Neuronal stem cell (in vitro differentiated cells): ENCODE measurements around the gene MRPL12.

Source experiments
- DNase-seq: peaks from one replicate; pipeline ENCODE4 v3.0.0-alpha.2; 2013; ENCODE audit warnings: low spot score
- H2AFZ ChIP-seq: one replicate; pipeline ENCODE4 v1.6.1; 2013; ENCODE audit warnings: mild to moderate bottlenecking, low read length, inconsistent platforms
- H2AK5ac ChIP-seq: 2 replicates; pipeline ENCODE4 v1.6.1; 2013; ENCODE audit warnings: low read depth, mild to moderate bottlenecking, inconsistent platforms, low read length, moderate library complexity, mixed read lengths
- H2BK120ac ChIP-seq: 2 replicates; pipeline ENCODE4 v1.6.1; 2013; ENCODE audit warnings: low read depth, mild to moderate bottlenecking, inconsistent platforms, low read length, moderate library complexity, mixed read lengths
- H2BK12ac ChIP-seq: one replicate; pipeline ENCODE4 v1.6.1; 2013; ENCODE audit warnings: low read length, inconsistent platforms
- H2BK15ac ChIP-seq: 2 replicates; pipeline ENCODE4 v1.6.1; 2013; ENCODE audit warnings: mild to moderate bottlenecking, low read length, inconsistent platforms, mixed read lengths
- H2BK5ac ChIP-seq: one replicate; pipeline ENCODE4 v1.6.1; 2013; ENCODE audit warnings: inconsistent platforms, mild to moderate bottlenecking, low read length, moderate library complexity
- H3K14ac ChIP-seq: one replicate; pipeline ENCODE4 v1.6.1; 2013; ENCODE audit warnings: low read length, inconsistent platforms
- H3K18ac ChIP-seq: 2 replicates; pipeline ENCODE4 v1.6.1; 2013; ENCODE audit warnings: low read length, inconsistent platforms
- H3K23ac ChIP-seq: 2 replicates; pipeline ENCODE4 v1.6.1; 2013; ENCODE audit warnings: low read depth, mild to moderate bottlenecking, mixed read lengths, low read length, inconsistent platforms; ENCODE audit not compliant: poor library complexity
- H3K27ac ChIP-seq: replicated peaks from 3 replicates; pipeline ENCODE4 v1.5.1; 2013; ENCODE audit warnings: low read length, inconsistent platforms
- H3K27me3 ChIP-seq, 3 experiments: 2 replicates each; pipeline ENCODE4 v1.6.1; 2013; ENCODE audit warnings: low read length in 3 of 3, mild to moderate bottlenecking in 2 of 3, inconsistent platforms in 1 of 3, low read depth in 1 of 3, mixed read lengths in 1 of 3, moderate library complexity in 1 of 3; ENCODE audit not compliant: control insufficient read depth in 3 of 3, insufficient read depth in 3 of 3
- H3K36me3 ChIP-seq, 2 donors: replicated peaks in 1 of 2; 2 replicates each; pipeline ENCODE4 v1.6.1; 2013; ENCODE audit warnings: low read length in 2 of 2; ENCODE audit not compliant: control insufficient read depth in 2 of 2, insufficient read depth in 2 of 2
- H3K4ac ChIP-seq: 2 replicates; pipeline ENCODE4 v1.6.1; 2013; ENCODE audit warnings: inconsistent platforms, mild to moderate bottlenecking, low read length, moderate library complexity
- H3K4me1 ChIP-seq, 2 donors: 1 replicate in 1 of 2; 2 replicates in 1 of 2; pipeline ENCODE4 v1.6.1; 2013; ENCODE audit warnings: low read length in 2 of 2, low read depth in 1 of 2; ENCODE audit not compliant: control insufficient read depth in 2 of 2, insufficient read depth in 1 of 2
- H3K4me2 ChIP-seq: one replicate; pipeline ENCODE4 v1.6.1; 2013; ENCODE audit warnings: mild to moderate bottlenecking, low read length, inconsistent platforms; ENCODE audit not compliant: insufficient read depth, poor library complexity, severe bottlenecking
- H3K4me3 ChIP-seq, 2 donors: 2 replicates each; pipeline ENCODE4 v1.5.1; 2013; ENCODE audit warnings: low read length in 2 of 2, mild to moderate bottlenecking in 2 of 2, inconsistent platforms in 1 of 2, moderate library complexity in 1 of 2
- H3K79me1 ChIP-seq: one replicate; pipeline ENCODE4 v1.6.1; 2013; ENCODE audit warnings: low read depth, mild to moderate bottlenecking, inconsistent platforms, low read length, moderate library complexity
- H3K9ac ChIP-seq: one replicate; pipeline ENCODE4 v1.6.1; 2013; ENCODE audit warnings: mild to moderate bottlenecking, low read depth, low read length, inconsistent platforms; ENCODE audit not compliant: poor library complexity
- H3K9me3 ChIP-seq, 2 donors: replicated peaks in 1 of 2; 2 replicates each; pipeline versions ENCODE3 to v1.6.1; 2013; ENCODE audit warnings: low read length in 2 of 2, mild to moderate bottlenecking in 2 of 2, inconsistent platforms in 1 of 2, low read depth in 1 of 2, mixed read lengths in 1 of 2, moderate library complexity in 1 of 2; ENCODE audit not compliant: control insufficient read depth in 2 of 2, insufficient read depth in 1 of 2
- H4K8ac ChIP-seq: one replicate; pipeline ENCODE4 v1.6.1; 2013; ENCODE audit warnings: low read depth, mild to moderate bottlenecking, inconsistent platforms, low read length, moderate library complexity
- H4K91ac ChIP-seq: one replicate; pipeline ENCODE4 v1.6.1; 2013; ENCODE audit warnings: low read length, low read depth, mild to moderate bottlenecking, inconsistent platforms; ENCODE audit not compliant: poor library complexity
- WGBS, 2 donors: extraction: QIAGEN DNeasy Blood & Tissue Kit; methylation state at CpG; one replicate each; pipeline ENCODE4 v1.1.7; 2013; ENCODE audit warnings: missing lambda C conversion rate in 2 of 2, mixed read lengths in 1 of 2; ENCODE audit not compliant: insufficient read length in 2 of 2, insufficient replicate concordance in 1 of 2; ENCODE audit errors: extremely low coverage in 2 of 2; 5-methylcytosine and 5-hydroxymethylcytosine counted together

The MRPL12 gene

DNA sequence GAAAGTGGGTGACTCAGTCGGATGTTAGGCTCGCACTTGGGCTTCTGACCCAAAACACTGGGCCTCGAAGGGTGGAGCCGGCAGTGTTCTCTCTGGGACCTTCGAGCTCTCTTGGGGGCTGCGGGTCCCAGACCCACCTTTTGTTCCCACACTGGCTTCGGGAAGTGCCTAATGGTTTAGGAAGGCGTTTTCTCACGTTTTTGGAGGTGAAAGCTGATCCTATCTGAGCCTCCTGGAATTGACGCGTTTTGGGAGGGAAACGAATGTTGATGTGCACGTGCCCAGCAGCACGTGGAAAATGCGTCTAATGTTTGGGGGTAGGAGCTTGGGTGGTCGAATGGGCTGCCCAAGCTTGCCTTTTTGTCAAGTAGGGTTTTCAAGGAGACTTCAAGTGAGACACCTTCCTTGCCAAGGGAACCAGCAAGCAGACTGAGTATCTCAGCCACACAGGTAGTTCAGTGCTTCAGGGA is 18.7 kb upstream of the MRPL12 start:
- Histone ChIP-seq H3K4me3 (peak overlapping the region; percentile 84 to 94), H3K4ac (no peak overlapping the region), H2BK15ac (no peak overlapping the region), H2BK12ac (no peak overlapping the region), H4K91ac (no peak overlapping the region), H2AFZ (peak overlapping the region; percentile 77), H3K27me3 (no peaks in the 10 kb centered on the region), H2BK5ac (no peak overlapping the region), H3K4me1 (peaks cover 9 to 14% of the 10 kb centered on the region in 2 donors), H3K9ac (peak overlapping the region; percentile 83), H2AK5ac (peak overlapping the region; percentile 91), H3K14ac (peak overlapping the region; percentile 57), H3K9me3 (peaks cover 0 to 2% of the 10 kb centered on the region in 2 donors), H3K23ac (no peak overlapping the region), H3K36me3 (peaks cover 33 to 68% of the 10 kb centered on the region in 2 donors), H4K8ac (no peak overlapping the region), H3K18ac (peak overlapping the region; percentile 82), H3K79me1 (peaks cover 31% of the 10 kb centered on the region), H2BK120ac (no peak overlapping the region), H3K27ac (no peak overlapping the region), H3K4me2 (peak overlapping the region; percentile 79)
- no peak for DNase-seq
- WGBS, 2 donors: no CpG with 5 or more reads among the region's 16 CpGs

DNA sequence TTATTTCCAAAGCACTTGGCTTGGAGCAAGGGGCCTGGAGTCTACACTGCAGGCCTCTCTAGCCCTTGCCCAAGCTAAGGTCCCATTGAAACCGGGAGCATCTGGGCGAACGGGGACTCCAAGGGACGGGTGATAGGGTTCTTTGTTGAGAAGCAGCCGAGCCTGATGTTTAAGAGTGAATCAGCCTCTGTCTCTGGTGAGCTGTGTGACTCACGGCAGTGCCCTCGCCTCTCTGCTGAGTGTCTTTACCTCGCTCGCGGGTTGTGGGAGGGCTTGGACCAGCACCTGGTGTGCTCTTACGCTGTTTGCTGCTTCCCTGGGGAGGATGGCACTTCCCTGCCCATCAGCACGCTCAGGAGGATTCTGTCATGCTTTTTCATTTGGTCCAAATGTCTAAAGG is 18.1 kb upstream of the MRPL12 start:
- Histone ChIP-seq H2BK120ac (no peak overlapping the region), H3K18ac (no peak overlapping the region), H3K4ac (no peak overlapping the region), H2AFZ (no peak overlapping the region), H3K36me3 (peaks cover 39 to 68% of the 10 kb centered on the region in 2 donors), H2AK5ac (no peak overlapping the region), H3K79me1 (peaks cover 34% of the 10 kb centered on the region), H3K9me3 (peaks cover 0 to 2% of the 10 kb centered on the region in 2 donors), H3K23ac (no peak overlapping the region), H2BK5ac (no peak overlapping the region), H3K4me3 (peak overlapping the region in 1 of 2 donors; percentile 84), H2BK12ac (no peak overlapping the region), H3K9ac (no peak overlapping the region), H3K14ac (no peak overlapping the region), H3K4me1 (peaks cover 9 to 14% of the 10 kb centered on the region in 2 donors), H2BK15ac (no peak overlapping the region), H4K91ac (no peak overlapping the region), H3K27ac (no peak overlapping the region), H3K27me3 (no peaks in the 10 kb centered on the region), H4K8ac (no peak overlapping the region), H3K4me2 (peak overlapping the region; percentile 79)
- DNase-seq: no peak
- WGBS, 2 donors: no CpG with 5 or more reads among the region's 12 CpGs

DNA sequence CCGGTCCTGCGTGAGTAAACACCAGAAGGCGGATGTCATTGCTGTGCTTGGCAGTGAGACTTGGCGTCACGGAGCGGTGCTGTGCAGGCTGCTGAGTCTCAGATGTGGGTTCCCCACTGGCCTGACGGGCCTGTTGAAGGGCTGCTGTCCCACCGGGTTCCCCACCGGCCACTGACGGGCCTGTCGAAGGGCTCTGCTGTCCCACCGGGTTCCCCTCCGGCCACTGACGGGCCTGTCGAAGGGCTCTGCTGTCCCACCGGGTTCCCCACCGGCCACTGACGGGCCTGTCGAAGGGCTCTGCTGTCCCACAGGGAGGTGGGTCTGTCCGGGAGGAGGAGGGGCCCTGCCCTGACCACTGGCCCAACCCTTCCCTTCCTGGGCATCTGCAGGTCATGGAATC is 16.6 kb upstream of the MRPL12 start:
- H2BK15ac ChIP-seq: no peak overlapping the region
- H3K4me2 ChIP-seq: no peak overlapping the region
- no CpG with 5 or more reads among the region's 20 CpGs for WGBS, 2 donors
- H3K18ac ChIP-seq: no peak overlapping the region
- H3K4me3 ChIP-seq: no peak overlapping the region
- H3K27ac ChIP-seq: no peak overlapping the region
- H4K8ac ChIP-seq: no peak overlapping the region
- no peak overlapping the region for H3K14ac ChIP-seq
- no peaks in the 10 kb centered on the region for H3K9me3 ChIP-seq
- peak overlapping the region; percentile 3 for H3K23ac ChIP-seq
- peaks cover 9 to 14% of the 10 kb centered on the region in 2 donors for H3K4me1 ChIP-seq
- H4K91ac ChIP-seq: no peak overlapping the region
- no peak overlapping the region for H3K9ac ChIP-seq
- no peak overlapping the region for H3K4ac ChIP-seq
- no peak for DNase-seq
- H2BK12ac ChIP-seq: no peak overlapping the region
- no peak overlapping the region for H2AFZ ChIP-seq
- peaks cover 42 to 70% of the 10 kb centered on the region in 2 donors for H3K36me3 ChIP-seq
- no peak overlapping the region for H2AK5ac ChIP-seq
- H3K27me3 ChIP-seq: no peaks in the 10 kb centered on the region
- no peak overlapping the region for H2BK120ac ChIP-seq
- no peak overlapping the region for H2BK5ac ChIP-seq
- H3K79me1 ChIP-seq: peaks cover 32% of the 10 kb centered on the region

DNA sequence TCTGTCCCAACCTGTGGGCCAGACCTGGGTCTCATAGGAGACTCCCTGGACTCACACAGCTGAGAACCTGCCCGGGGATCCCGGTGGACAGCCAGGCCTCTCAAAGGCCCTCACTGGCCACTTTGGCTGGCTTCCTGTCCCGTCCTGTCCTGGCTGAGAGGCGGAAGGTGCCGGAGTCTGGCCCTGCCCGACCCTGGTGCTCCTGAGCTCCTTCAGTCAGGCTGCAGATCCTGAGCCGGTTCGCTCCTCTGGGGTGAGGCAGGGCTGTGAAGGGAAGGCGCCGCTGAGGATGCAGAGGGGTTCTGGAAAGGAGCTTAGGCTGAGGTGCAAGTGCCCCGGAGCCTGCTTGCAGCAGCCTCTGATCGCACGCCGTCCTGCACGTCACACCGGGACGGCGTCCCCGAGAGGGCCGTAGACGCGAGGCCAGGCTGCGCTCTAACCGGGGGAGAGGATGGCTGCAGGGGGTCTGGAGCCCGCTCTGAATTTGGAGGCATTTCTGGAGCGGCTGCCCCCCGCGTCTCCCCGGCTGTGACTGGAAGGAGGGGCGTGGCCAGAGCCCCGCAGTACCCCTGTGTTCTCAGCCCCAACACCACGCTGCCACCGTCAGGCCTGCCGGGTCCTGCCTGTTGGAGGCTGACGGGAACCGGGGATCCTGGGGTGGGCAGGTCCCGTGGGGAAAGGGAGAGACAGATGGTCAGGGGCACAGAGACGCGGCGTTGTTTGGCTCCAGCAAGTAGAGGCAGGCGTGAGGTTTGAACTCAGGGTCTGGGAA is 15.2 kb upstream of the MRPL12 start:
- H3K4me1 ChIP-seq: peaks cover 4 to 8% of the 10 kb centered on the region in 2 donors
- H2BK12ac ChIP-seq: no peak overlapping the region
- H3K23ac ChIP-seq: peak overlapping the region; percentile 73
- no peak overlapping the region for H3K14ac ChIP-seq
- no peak overlapping the region for H4K8ac ChIP-seq
- H2BK15ac ChIP-seq: no peak overlapping the region
- H3K4ac ChIP-seq: no peak overlapping the region
- no peaks in the 10 kb centered on the region for H3K9me3 ChIP-seq
- no peak overlapping the region for H3K9ac ChIP-seq
- H3K18ac ChIP-seq: no peak overlapping the region
- H3K79me1 ChIP-seq: peaks cover 31% of the 10 kb centered on the region
- no peak overlapping the region for H3K27ac ChIP-seq
- H4K91ac ChIP-seq: peak overlapping the region; percentile 85
- no peak overlapping the region for H2AK5ac ChIP-seq
- no peak overlapping the region for H3K4me2 ChIP-seq
- no CpG with 5 or more reads among the region's 41 CpGs for WGBS, 2 donors
- no peak for DNase-seq
- H3K36me3 ChIP-seq: peaks cover 49 to 79% of the 10 kb centered on the region in 2 donors
- no peak overlapping the region for H2AFZ ChIP-seq
- H2BK5ac ChIP-seq: no peak overlapping the region
- peak overlapping the region in 1 of 2 donors; percentile 15 for H3K4me3 ChIP-seq
- H3K27me3 ChIP-seq: no peaks in the 10 kb centered on the region
- no peak overlapping the region for H2BK120ac ChIP-seq
